Measurements from ENCODE around the gene PRDM2. TPM values are rescaled to one million over a fixed set of nuclear protein-coding genes. Genes with fewer than 3 reads are reported as not detected.

The PRDM2 gene
- polyA plus RNA-seq, 3 donors = 4.1 to 22.5 (median 7.6) TPM

- peaks cover 40 to 44% of the 10 kb centered on the region in 2 donors for H3K36me3 Mint-ChIP-seq
- peaks cover 9% of the 10 kb centered on the region for H3K4me1 Mint-ChIP-seq
Observed at GRCh38 chr1:13824626-13825025, 124.6 kb downstream of the PRDM2 start.

GRCh38 chr1:13825033-13825432 lies 125.0 kb downstream of the PRDM2 start:
- no peaks in the 10 kb centered on the region for H3K79me2 ChIP-seq (ENCODE audit: insufficient read depth, low read length)
- H3K9ac ChIP-seq (ENCODE audit: insufficient read depth, low read length, poor library complexity, severe bottlenecking) = no peak overlapping the region
- peaks cover 0 to 4% of the 10 kb centered on the region in 2 donors for H3K4me1 ChIP-seq (ENCODE audit: control insufficient read depth in 1 of 2, insufficient read depth in 2 of 2, low read length in 2 of 2)
- H3K27me3 ChIP-seq (ENCODE audit: control insufficient read depth in 2 of 2, insufficient read depth in 2 of 2, low read length in 2 of 2) = no peaks in the 10 kb centered on the region
- H3K36me3 Mint-ChIP-seq = peaks cover 36 to 39% of the 10 kb centered on the region in 2 donors
- peaks cover 9% of the 10 kb centered on the region for H3K4me1 Mint-ChIP-seq
- no peaks in the 10 kb centered on the region for H4K20me1 ChIP-seq (ENCODE audit: insufficient read depth, low read length)
- no peak for TF ChIP-seq CTCF (IDR thresholded peaks at IDR 0.05)
- H3K4me3 Mint-ChIP-seq = no peak overlapping the region
- H3K4me2 ChIP-seq (replicated peaks; ENCODE audit: extremely low read depth, low read length, poor library complexity, severe bottlenecking) = no peak overlapping the region
- no peak overlapping the region for H2AFZ ChIP-seq (ENCODE audit: insufficient read depth, low read depth, low read length, poor library complexity, severe bottlenecking)
- H3K4me3 ChIP-seq (replicated peaks in 1 of 3; ENCODE audit: low read depth in 2 of 3, low read length in 3 of 3) = no peak overlapping the region
- H3K9me3 Mint-ChIP-seq = peaks cover 0 to 2% (median 0%) of the 10 kb centered on the region in 7 donors
- peaks cover 8 to 25% of the 10 kb centered on the region in 2 donors for H3K36me3 ChIP-seq (replicated peaks in 1 of 2; ENCODE audit: control insufficient read depth in 1 of 2, insufficient read depth in 2 of 2, low read length in 2 of 2)
- intact Hi-C loops (cut with micrococcal nuclease) = no loop called here
- H3K27me3 Mint-ChIP-seq (ENCODE audit: low read depth in 3 of 3) = peaks cover 4 to 8% (median 5%) of the 10 kb centered on the region in 3 donors
- WGBS (ENCODE audit: insufficient coverage) = 85% methylated on average over 3 of the region's 4 CpGs
- H3K27ac Mint-ChIP-seq = no peak overlapping the region
- no peak overlapping the region for H3K27ac ChIP-seq (ENCODE audit: low read depth in 1 of 2, low read length in 2 of 2)
- DNase-seq = no peak
- H3K9me3 ChIP-seq (replicated peaks in 1 of 2; ENCODE audit: control insufficient read depth in 1 of 2, insufficient read depth in 1 of 2, low read length in 2 of 2) = no peaks in the 10 kb centered on the region

More at GRCh38 chr1:13824626-13825025, 124.6 kb downstream of the PRDM2 start:
- WGBS (ENCODE audit: insufficient coverage) = 92% methylated on average over 9 of the region's 9 CpGs
- H3K4me2 ChIP-seq (replicated peaks; ENCODE audit: extremely low read depth, low read length, poor library complexity, severe bottlenecking) = no peak overlapping the region
- no peak overlapping the region for H3K4me3 ChIP-seq (replicated peaks in 1 of 3; ENCODE audit: low read depth in 2 of 3, low read length in 3 of 3)
- no peak for TF ChIP-seq CTCF (IDR thresholded peaks at IDR 0.05)
- no peaks in the 10 kb centered on the region for H4K20me1 ChIP-seq (ENCODE audit: insufficient read depth, low read length)
- no peaks in the 10 kb centered on the region for H3K27me3 ChIP-seq (ENCODE audit: control insufficient read depth in 2 of 2, insufficient read depth in 2 of 2, low read length in 2 of 2)
- peaks cover 0 to 4% of the 10 kb centered on the region in 2 donors for H3K4me1 ChIP-seq (ENCODE audit: control insufficient read depth in 1 of 2, insufficient read depth in 2 of 2, low read length in 2 of 2)
- H3K27me3 Mint-ChIP-seq (ENCODE audit: low read depth in 3 of 3) = peaks cover under 1 to 6% (median 4%) of the 10 kb centered on the region in 3 donors
- no peaks in the 10 kb centered on the region for H3K9me3 ChIP-seq (replicated peaks in 1 of 2; ENCODE audit: control insufficient read depth in 1 of 2, insufficient read depth in 1 of 2, low read length in 2 of 2)
- no peak overlapping the region for H3K4me3 Mint-ChIP-seq
- no peak overlapping the region for H3K9ac ChIP-seq (ENCODE audit: insufficient read depth, low read length, poor library complexity, severe bottlenecking)
- H3K36me3 ChIP-seq (replicated peaks in 1 of 2; ENCODE audit: control insufficient read depth in 1 of 2, insufficient read depth in 2 of 2, low read length in 2 of 2) = peaks cover 8 to 29% of the 10 kb centered on the region in 2 donors
- no peak overlapping the region for H2AFZ ChIP-seq (ENCODE audit: insufficient read depth, low read depth, low read length, poor library complexity, severe bottlenecking)
- no peak for DNase-seq
- H3K79me2 ChIP-seq (ENCODE audit: insufficient read depth, low read length) = no peaks in the 10 kb centered on the region
- H3K27ac Mint-ChIP-seq = no peak overlapping the region
- intact Hi-C loops (cut with micrococcal nuclease) = no loop called here
- H3K27ac ChIP-seq (ENCODE audit: low read depth in 1 of 2, low read length in 2 of 2) = no peak overlapping the region
- peaks cover 0 to 2% (median 0%) of the 10 kb centered on the region in 7 donors for H3K9me3 Mint-ChIP-seq

All from CD14-positive monocyte (primary cell).